ENCODE data around the gene FGD2.

Gene FGD2

DNA sequence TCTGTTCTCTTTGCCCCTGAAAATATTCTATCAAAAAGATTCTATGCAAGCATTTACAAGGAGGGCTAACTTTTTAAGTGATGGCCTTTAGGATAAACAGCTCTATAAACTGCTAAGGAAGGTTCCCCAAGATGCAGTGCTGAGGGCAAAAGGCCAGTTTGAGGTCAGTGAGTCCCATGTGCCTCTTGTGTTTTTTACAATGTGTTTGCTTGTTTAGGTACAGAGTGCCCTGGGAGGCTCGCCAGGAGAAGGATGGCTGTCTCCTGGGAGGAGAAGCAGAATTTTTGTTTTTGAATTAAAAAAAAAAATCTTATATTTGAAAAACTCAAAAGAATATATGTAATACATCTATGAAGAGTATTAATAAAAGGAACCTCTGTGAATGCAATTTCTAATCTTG is 32.3 kb upstream of the FGD2 start:
- Histone ChIP-seq H3K4me3 (ENCODE audit: low read length in 2 of 2) (no peak overlapping the region), H3K36me3 (ENCODE audit: control insufficient read depth in 2 of 2, insufficient read depth in 2 of 2, low read length in 2 of 2) (peaks cover 94% of the 10 kb centered on the region in 2 donors), H3K27me3 (ENCODE audit: control insufficient read depth in 1 of 2, insufficient read depth in 2 of 2, low read length in 2 of 2) (no peaks in the 10 kb centered on the region), H3K9me3 (ENCODE audit: control insufficient read depth in 2 of 2, low read length in 2 of 2) (no peaks in the 10 kb centered on the region), H3K4me1 (ENCODE audit: control insufficient read depth, insufficient read depth, low read length) (peaks cover 2% of the 10 kb centered on the region), H3K9ac (ENCODE audit: low read length in 2 of 2) (no peak overlapping the region), H3K27ac (ENCODE audit: low read length) (no peak overlapping the region)

DNA sequence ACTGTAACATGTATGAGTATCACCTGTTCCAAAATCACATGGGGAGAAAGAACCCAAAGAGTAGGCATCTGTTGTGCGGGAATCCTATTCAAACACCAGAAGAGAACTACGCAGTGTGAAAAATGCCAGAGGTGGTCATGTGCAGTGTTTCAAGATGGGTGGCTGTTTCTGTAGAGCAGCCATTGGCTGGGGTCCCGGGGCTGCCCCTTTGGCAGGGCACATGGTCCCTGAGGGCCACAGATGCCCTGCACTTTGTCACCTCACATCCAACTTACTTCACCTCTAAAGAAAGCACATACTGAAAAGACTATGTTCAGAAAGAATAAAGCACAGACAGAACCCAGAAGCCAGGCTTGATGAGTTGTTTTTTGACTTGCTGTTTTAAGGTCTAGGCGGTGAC is 31.8 kb upstream of the FGD2 start:
- no peak overlapping the region for H3K9ac ChIP-seq (ENCODE audit: low read length in 2 of 2)
- H3K4me1 ChIP-seq (ENCODE audit: control insufficient read depth, insufficient read depth, low read length) = peaks cover 2% of the 10 kb centered on the region
- no peak overlapping the region for H3K4me3 ChIP-seq (ENCODE audit: low read length in 2 of 2)
- H3K27ac ChIP-seq (ENCODE audit: low read length) = no peak overlapping the region
- H3K9me3 ChIP-seq (ENCODE audit: control insufficient read depth in 2 of 2, low read length in 2 of 2) = no peaks in the 10 kb centered on the region
- H3K36me3 ChIP-seq (ENCODE audit: control insufficient read depth in 2 of 2, insufficient read depth in 2 of 2, low read length in 2 of 2) = peaks cover 89 to 93% of the 10 kb centered on the region in 2 donors
- H3K27me3 ChIP-seq (ENCODE audit: control insufficient read depth in 1 of 2, insufficient read depth in 2 of 2, low read length in 2 of 2) = no peaks in the 10 kb centered on the region

DNA sequence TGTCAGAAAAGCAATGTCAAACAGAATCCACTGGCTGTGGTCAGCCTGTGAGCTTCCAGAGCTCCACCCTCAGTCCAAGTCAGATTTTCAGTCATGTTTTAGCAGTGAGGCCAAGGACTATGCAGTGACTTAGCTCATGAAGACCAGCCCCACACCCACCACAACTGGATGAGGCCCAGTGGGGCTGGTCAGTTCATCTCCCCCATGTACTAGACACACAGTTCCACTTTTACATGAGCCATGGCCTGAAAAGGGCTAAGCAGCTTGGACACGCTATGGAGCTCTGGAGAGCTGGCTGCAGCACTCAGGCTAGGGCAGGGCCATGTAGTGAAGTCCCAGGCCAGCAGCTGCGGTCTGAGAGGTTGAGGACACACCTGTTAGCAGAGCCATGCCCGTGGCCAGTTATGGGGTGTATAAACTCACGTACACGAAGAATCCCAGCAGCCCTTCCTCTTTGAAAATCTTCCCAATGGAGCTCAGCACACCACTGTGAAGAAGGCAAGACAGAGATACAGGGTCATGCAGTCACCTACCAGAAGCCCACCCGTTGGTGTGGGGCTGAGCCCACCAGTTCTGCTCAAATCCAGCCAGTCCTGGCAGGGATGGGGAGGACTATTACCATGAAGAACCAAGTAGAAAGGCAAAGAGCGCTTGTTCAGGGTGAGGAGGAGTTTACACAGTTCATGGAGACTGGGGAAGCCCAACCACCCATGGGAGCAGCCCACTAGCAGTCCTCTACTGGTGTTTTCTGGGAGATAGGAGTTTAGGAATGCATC is 30.0 kb upstream of the FGD2 start:
- no peak overlapping the region for H3K4me3 ChIP-seq (ENCODE audit: low read length in 2 of 2)
- H3K27ac ChIP-seq (ENCODE audit: low read length) = no peak overlapping the region
- no peak overlapping the region for H3K9ac ChIP-seq (ENCODE audit: low read length in 2 of 2)
- no peaks in the 10 kb centered on the region for H3K9me3 ChIP-seq (ENCODE audit: control insufficient read depth in 2 of 2, low read length in 2 of 2)
- H3K36me3 ChIP-seq (ENCODE audit: control insufficient read depth in 2 of 2, insufficient read depth in 2 of 2, low read length in 2 of 2) = peaks cover 73 to 75% of the 10 kb centered on the region in 2 donors
- H3K27me3 ChIP-seq (ENCODE audit: control insufficient read depth in 1 of 2, insufficient read depth in 2 of 2, low read length in 2 of 2) = no peaks in the 10 kb centered on the region
- H3K4me1 ChIP-seq (ENCODE audit: control insufficient read depth, insufficient read depth, low read length) = peaks cover 17% of the 10 kb centered on the region

DNA sequence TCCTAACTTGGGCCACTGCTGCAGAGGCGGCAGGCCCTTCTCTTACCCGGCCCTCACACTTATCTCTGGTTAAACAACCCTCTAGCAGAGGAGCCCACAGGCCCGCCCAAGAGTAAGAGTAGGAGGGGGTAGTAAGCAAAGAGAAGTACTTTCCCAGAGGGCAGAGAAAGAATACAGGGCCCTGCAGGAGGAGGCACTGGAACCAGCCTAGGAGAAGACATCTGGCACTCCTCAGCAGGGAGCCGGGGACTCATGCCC is 29.5 kb upstream of the FGD2 start:
- no peaks in the 10 kb centered on the region for H3K9me3 ChIP-seq (ENCODE audit: control insufficient read depth in 2 of 2, low read length in 2 of 2)
- H3K4me1 ChIP-seq (ENCODE audit: control insufficient read depth, insufficient read depth, low read length) = peaks cover 22% of the 10 kb centered on the region
- no peaks in the 10 kb centered on the region for H3K27me3 ChIP-seq (ENCODE audit: control insufficient read depth in 1 of 2, insufficient read depth in 2 of 2, low read length in 2 of 2)
- H3K27ac ChIP-seq (ENCODE audit: low read length) = no peak overlapping the region
- H3K36me3 ChIP-seq (ENCODE audit: control insufficient read depth in 2 of 2, insufficient read depth in 2 of 2, low read length in 2 of 2) = peaks cover 68 to 70% of the 10 kb centered on the region in 2 donors
- H3K9ac ChIP-seq (ENCODE audit: low read length in 2 of 2) = no peak overlapping the region
- H3K4me3 ChIP-seq (ENCODE audit: low read length in 2 of 2) = no peak overlapping the region

DNA sequence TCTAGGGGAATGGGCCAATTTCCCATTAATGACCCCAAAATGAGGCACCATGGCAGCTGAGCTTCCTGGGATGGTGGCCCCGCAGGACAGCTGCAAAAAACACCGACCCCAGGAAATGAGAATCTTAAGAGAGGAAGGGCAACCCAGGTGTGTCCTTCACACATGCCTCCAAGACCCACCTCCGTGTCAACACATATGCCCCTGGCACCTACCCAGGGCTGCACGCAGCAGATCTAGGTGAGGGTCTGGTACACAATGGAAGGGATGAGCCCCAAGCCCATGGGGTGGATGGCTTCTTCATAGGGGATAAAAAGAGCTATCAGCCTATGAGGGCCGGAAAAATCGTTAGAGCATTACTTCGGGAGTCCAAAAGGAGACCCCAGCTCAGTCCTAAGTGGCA is 28.9 kb upstream of the FGD2 start:
- H3K27ac ChIP-seq (ENCODE audit: low read length) = no peak overlapping the region
- H3K9me3 ChIP-seq (ENCODE audit: control insufficient read depth in 2 of 2, low read length in 2 of 2) = no peaks in the 10 kb centered on the region
- no peaks in the 10 kb centered on the region for H3K27me3 ChIP-seq (ENCODE audit: control insufficient read depth in 1 of 2, insufficient read depth in 2 of 2, low read length in 2 of 2)
- peaks cover 27% of the 10 kb centered on the region for H3K4me1 ChIP-seq (ENCODE audit: control insufficient read depth, insufficient read depth, low read length)
- peaks cover 64% of the 10 kb centered on the region in 2 donors for H3K36me3 ChIP-seq (ENCODE audit: control insufficient read depth in 2 of 2, insufficient read depth in 2 of 2, low read length in 2 of 2)
- no peak overlapping the region for H3K4me3 ChIP-seq (ENCODE audit: low read length in 2 of 2)
- H3K9ac ChIP-seq (ENCODE audit: low read length in 2 of 2) = no peak overlapping the region

DNA sequence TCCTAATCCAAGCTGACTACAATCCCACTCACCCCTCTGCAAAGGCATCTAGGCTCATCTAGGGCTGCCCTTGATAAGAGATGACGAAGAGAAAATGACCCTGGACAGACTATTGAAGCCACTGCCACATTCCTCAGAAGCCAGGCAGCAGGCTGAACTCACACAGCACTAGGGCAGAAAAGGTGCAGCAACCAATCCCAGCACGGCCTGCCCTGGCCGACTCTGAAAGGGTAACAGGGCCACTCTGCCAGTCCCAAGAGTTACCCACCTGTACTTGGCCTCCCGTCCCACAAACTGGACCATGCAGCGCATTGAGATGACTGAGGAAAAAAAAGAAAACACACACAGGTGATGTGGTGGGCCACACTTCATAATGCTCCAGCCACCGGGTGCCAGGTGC is 28.5 kb upstream of the FGD2 start:
- Histone ChIP-seq H3K36me3 (ENCODE audit: control insufficient read depth in 2 of 2, insufficient read depth in 2 of 2, low read length in 2 of 2) (peaks cover 60% of the 10 kb centered on the region in 2 donors), H3K9me3 (ENCODE audit: control insufficient read depth in 2 of 2, low read length in 2 of 2) (no peaks in the 10 kb centered on the region), H3K4me3 (ENCODE audit: low read length in 2 of 2) (no peak overlapping the region), H3K4me1 (ENCODE audit: control insufficient read depth, insufficient read depth, low read length) (peaks cover 30% of the 10 kb centered on the region), H3K27ac (ENCODE audit: low read length) (no peak overlapping the region), H3K27me3 (ENCODE audit: control insufficient read depth in 1 of 2, insufficient read depth in 2 of 2, low read length in 2 of 2) (no peaks in the 10 kb centered on the region), H3K9ac (ENCODE audit: low read length in 2 of 2) (no peak overlapping the region)

DNA sequence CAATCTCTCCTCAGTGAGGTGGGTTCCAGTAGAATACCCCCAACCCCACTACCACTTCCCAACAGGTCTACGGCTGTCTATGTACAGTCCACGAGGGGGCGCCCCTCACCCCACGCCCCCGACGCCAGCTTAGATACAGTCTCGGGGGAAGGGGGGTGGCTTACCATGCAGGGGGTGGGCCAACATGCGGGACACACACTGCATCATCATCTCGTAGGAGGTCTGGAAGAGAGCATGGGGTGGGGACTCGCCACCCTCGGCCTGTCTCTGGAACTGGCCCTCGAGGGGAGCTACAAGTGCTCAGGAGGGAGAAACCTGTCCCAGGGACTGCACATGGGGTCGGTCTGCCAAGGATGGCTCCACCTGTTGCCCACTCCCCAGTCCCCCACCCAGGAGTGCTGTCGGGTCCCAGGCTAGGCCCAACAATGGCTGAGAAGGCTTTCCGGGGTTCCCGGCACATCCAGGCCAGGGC is 27.9 kb upstream of the FGD2 start:
- no peak overlapping the region for H3K4me3 ChIP-seq (ENCODE audit: low read length in 2 of 2)
- peaks cover 30% of the 10 kb centered on the region for H3K4me1 ChIP-seq (ENCODE audit: control insufficient read depth, insufficient read depth, low read length)
- no peaks in the 10 kb centered on the region for H3K27me3 ChIP-seq (ENCODE audit: control insufficient read depth in 1 of 2, insufficient read depth in 2 of 2, low read length in 2 of 2)
- H3K27ac ChIP-seq (ENCODE audit: low read length) = no peak overlapping the region
- peaks cover 54% of the 10 kb centered on the region in 2 donors for H3K36me3 ChIP-seq (ENCODE audit: control insufficient read depth in 2 of 2, insufficient read depth in 2 of 2, low read length in 2 of 2)
- H3K9me3 ChIP-seq (ENCODE audit: control insufficient read depth in 2 of 2, low read length in 2 of 2) = no peaks in the 10 kb centered on the region
- H3K9ac ChIP-seq (ENCODE audit: low read length in 2 of 2) = no peak overlapping the region

DNA sequence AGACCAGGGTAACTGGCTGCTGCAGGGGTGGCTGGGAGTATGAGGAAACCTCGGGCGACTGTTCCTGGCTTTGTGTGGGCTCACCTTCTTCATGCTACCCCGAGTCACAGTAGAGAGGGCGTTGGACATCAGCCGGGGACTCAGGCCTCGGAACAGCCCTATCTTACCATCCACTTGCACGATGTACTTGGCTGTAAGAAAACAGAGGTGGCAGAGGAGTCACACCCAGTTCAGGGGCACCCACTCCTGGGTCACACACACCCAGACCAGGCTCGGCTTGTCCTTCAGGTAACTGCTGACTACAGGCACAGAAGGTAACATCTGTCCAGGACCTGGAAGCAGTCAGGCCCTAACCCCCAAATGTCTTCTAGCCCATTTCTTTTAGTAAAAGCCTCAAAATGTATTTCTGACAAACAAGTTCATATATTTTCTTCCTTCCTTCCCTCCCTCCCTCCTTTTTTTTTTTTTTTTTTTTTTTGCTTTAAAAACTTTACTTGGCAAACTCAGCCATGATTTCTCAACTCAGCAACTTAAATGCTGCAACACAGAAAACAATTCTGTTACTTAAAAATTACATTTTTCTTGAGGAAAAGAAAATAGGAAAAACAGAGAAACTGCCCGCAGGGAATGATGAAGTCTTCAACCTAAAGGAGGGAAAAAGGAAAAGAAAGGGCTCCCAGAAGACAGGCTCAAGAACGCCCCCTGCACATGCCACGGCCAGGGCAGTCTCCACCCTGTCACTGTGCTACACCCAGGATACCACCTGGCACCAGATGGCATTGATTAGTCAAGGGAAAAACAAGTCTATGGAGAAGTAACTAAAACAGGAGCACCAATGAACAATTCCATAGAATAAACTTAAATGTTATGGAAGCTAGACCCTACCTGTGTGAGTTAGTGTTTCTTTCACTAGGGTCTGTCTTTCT is 26.8 kb upstream of the FGD2 start:
- Histone ChIP-seq H3K4me3 (ENCODE audit: low read length in 2 of 2) (no peak overlapping the region), H3K27ac (ENCODE audit: low read length) (no peak overlapping the region), H3K9ac (ENCODE audit: low read length in 2 of 2) (no peak overlapping the region), H3K36me3 (ENCODE audit: control insufficient read depth in 2 of 2, insufficient read depth in 2 of 2, low read length in 2 of 2) (peaks cover 44% of the 10 kb centered on the region in 2 donors), H3K9me3 (ENCODE audit: control insufficient read depth in 2 of 2, low read length in 2 of 2) (no peaks in the 10 kb centered on the region), H3K4me1 (ENCODE audit: control insufficient read depth, insufficient read depth, low read length) (peaks cover 37% of the 10 kb centered on the region), H3K27me3 (ENCODE audit: control insufficient read depth in 1 of 2, insufficient read depth in 2 of 2, low read length in 2 of 2) (no peaks in the 10 kb centered on the region)

DNA sequence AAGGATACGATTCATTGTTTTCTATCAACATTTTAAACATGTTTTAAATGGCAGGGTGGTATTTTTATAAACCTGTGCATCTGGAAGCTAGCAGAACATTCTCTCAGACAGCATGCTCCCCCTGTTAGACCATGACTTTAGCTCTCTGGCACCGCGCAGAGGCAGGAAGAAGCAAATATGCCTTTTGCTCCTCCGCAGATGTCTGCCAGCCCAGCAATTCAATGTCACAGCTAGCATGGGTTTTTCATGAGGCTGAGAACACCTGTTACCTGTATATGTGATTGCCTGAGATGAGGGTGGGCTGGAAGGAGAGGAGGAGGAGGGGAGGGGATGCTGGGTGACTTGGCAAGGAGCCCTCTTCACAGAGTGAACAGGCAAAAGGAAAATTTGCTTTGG is 26.1 kb upstream of the FGD2 start:
- Histone ChIP-seq H3K9ac (ENCODE audit: low read length in 2 of 2) (no peak overlapping the region), H3K27me3 (ENCODE audit: control insufficient read depth in 1 of 2, insufficient read depth in 2 of 2, low read length in 2 of 2) (no peaks in the 10 kb centered on the region), H3K4me1 (ENCODE audit: control insufficient read depth, insufficient read depth, low read length) (peaks cover 44% of the 10 kb centered on the region), H3K27ac (ENCODE audit: low read length) (no peak overlapping the region), H3K9me3 (ENCODE audit: control insufficient read depth in 2 of 2, low read length in 2 of 2) (no peaks in the 10 kb centered on the region), H3K4me3 (ENCODE audit: low read length in 2 of 2) (no peak overlapping the region), H3K36me3 (ENCODE audit: control insufficient read depth in 2 of 2, insufficient read depth in 2 of 2, low read length in 2 of 2) (peaks cover 37 to 39% of the 10 kb centered on the region in 2 donors)

DNA sequence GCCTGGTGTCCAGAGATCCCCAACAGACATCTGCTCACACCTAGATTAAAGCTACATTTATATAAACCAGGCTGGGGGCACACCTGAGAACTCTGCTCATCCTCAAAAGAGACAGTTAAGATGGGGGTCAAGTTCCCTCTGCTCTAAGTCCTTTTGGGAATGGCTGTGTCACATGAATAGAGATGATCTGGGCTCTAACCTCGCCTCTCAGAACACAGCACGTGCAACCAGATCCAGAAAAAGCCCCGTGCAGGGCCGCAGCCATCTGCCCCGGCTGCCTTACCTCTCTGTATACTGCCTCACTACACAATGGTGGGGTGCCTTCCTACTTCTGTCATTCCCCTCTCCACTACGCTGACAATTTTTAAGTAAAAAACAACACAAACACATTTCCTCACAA is 25.3 kb upstream of the FGD2 start:
- peaks cover 52% of the 10 kb centered on the region for H3K4me1 ChIP-seq (ENCODE audit: control insufficient read depth, insufficient read depth, low read length)
- H3K36me3 ChIP-seq (ENCODE audit: control insufficient read depth in 2 of 2, insufficient read depth in 2 of 2, low read length in 2 of 2) = peaks cover 29 to 31% of the 10 kb centered on the region in 2 donors
- no peaks in the 10 kb centered on the region for H3K27me3 ChIP-seq (ENCODE audit: control insufficient read depth in 1 of 2, insufficient read depth in 2 of 2, low read length in 2 of 2)
- H3K27ac ChIP-seq (ENCODE audit: low read length) = peak overlapping the region; percentile 18
- no peak overlapping the region for H3K9ac ChIP-seq (ENCODE audit: low read length in 2 of 2)
- no peaks in the 10 kb centered on the region for H3K9me3 ChIP-seq (ENCODE audit: control insufficient read depth in 2 of 2, low read length in 2 of 2)
- no peak overlapping the region for H3K4me3 ChIP-seq (ENCODE audit: low read length in 2 of 2)

Measured in stomach smooth muscle (tissue), 2 donors.